ENCODE measurements around the gene ARHGAP42.

GRCh38 chr11:101010899-101011298 is 323.8 kb downstream of the ARHGAP42 start:
- no peak for TF ChIP-seq CTCF (conservative IDR thresholded peaks at IDR 0.05; ENCODE audit: low read depth, low read length)
- no peak for TF ChIP-seq SMC3 (IDR thresholded peaks at IDR 0.05; ENCODE audit: low read depth, low read length)

Measured in IMR-90 (cell line).